Measurements from ENCODE around the gene PTPRE. TPM values are rescaled to one million over a fixed set of nuclear protein-coding genes. Genes with fewer than 3 reads are reported as not detected.

PTPRE gene
- total RNA-seq, 1 experiment from 2014 or later, result 3.1 TPM

- TF ChIP-seq MXD4 (CRISPR knock-in tag; IDR thresholded peaks at IDR 0.05; ENCODE audit: borderline replicate concordance), result no peak
- TF ChIP-seq, protein P1, sequence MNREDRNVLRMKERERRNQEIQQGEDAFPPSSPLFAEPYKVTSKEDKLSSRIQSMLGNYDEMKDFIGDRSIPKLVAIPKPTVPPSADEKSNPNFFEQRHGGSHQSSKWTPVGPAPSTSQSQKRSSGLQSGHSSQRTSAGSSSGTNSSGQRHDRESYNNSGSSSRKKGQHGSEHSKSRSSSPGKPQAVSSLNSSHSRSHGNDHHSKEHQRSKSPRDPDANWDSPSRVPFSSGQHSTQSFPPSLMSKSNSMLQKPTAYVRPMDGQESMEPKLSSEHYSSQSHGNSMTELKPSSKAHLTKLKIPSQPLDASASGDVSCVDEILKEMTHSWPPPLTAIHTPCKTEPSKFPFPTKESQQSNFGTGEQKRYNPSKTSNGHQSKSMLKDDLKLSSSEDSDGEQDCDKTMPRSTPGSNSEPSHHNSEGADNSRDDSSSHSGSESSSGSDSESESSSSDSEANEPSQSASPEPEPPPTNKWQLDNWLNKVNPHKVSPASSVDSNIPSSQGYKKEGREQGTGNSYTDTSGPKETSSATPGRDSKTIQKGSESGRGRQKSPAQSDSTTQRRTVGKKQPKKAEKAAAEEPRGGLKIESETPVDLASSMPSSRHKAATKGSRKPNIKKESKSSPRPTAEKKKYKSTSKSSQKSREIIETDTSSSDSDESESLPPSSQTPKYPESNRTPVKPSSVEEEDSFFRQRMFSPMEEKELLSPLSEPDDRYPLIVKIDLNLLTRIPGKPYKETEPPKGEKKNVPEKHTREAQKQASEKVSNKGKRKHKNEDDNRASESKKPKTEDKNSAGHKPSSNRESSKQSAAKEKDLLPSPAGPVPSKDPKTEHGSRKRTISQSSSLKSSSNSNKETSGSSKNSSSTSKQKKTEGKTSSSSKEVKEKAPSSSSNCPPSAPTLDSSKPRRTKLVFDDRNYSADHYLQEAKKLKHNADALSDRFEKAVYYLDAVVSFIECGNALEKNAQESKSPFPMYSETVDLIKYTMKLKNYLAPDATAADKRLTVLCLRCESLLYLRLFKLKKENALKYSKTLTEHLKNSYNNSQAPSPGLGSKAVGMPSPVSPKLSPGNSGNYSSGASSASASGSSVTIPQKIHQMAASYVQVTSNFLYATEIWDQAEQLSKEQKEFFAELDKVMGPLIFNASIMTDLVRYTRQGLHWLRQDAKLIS (CRISPR knock-in tag; IDR thresholded peaks at IDR 0.05; ENCODE audit: borderline replicate concordance), result no peak
- TF ChIP-seq FOXJ3 (CRISPR knock-in tag; IDR thresholded peaks at IDR 0.05; ENCODE audit: borderline replicate concordance), result no peak
- TF ChIP-seq SOX15 (CRISPR knock-in tag; IDR thresholded peaks at IDR 0.05), result no peak
- TF ChIP-seq, protein P2, sequence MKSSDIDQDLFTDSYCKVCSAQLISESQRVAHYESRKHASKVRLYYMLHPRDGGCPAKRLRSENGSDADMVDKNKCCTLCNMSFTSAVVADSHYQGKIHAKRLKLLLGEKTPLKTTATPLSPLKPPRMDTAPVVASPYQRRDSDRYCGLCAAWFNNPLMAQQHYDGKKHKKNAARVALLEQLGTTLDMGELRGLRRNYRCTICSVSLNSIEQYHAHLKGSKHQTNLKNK (CRISPR knock-in tag; IDR thresholded peaks at IDR 0.05), result no peak
- TF ChIP-seq NFE2L1 (CRISPR knock-in tag; IDR thresholded peaks at IDR 0.05), result no peak
- no peak for TF ChIP-seq EMX1 (CRISPR knock-in tag; IDR thresholded peaks at IDR 0.05)
Observed at GRCh38 chr10:127889605-127890195, 17.2 kb upstream of the PTPRE start (continued).

GRCh38 chr10:127890216-127890615 is 16.7 kb upstream of the PTPRE start:
- no peak overlapping the region for H3K4me3 Mint-ChIP-seq
- H3K27ac Mint-ChIP-seq, result no peak overlapping the region
- DNase-seq (ENCODE audit: low spot score) (no peak), ATAC-seq (no peak)
- H3K36me3 Mint-ChIP-seq, result no peaks in the 10 kb centered on the region
- TF ChIP-seq TCF7 (CRISPR knock-in tag; IDR thresholded peaks at IDR 0.05; ENCODE audit: low read depth) (no peak), ZNF317 (CRISPR knock-in tag; IDR thresholded peaks at IDR 0.05; ENCODE audit: borderline replicate concordance, low read depth) (no peak)
- TF ChIP-seq, protein P3, sequence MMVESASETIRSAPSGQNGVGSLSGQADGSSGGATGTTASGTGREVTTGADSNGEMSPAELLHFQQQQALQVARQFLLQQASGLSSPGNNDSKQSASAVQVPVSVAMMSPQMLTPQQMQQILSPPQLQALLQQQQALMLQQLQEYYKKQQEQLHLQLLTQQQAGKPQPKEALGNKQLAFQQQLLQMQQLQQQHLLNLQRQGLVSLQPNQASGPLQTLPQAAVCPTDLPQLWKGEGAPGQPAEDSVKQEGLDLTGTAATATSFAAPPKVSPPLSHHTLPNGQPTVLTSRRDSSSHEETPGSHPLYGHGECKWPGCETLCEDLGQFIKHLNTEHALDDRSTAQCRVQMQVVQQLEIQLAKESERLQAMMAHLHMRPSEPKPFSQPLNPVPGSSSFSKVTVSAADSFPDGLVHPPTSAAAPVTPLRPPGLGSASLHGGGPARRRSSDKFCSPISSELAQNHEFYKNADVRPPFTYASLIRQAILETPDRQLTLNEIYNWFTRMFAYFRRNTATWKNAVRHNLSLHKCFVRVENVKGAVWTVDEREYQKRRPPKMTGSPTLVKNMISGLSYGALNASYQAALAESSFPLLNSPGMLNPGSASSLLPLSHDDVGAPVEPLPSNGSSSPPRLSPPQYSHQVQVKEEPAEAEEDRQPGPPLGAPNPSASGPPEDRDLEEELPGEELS (CRISPR knock-in tag; IDR thresholded peaks at IDR 0.05), result no peak
- no peaks in the 10 kb centered on the region for H3K9me3 Mint-ChIP-seq
- CTCF ChIA-PET, result no interaction called here
- peaks cover 7% of the 10 kb centered on the region; the same call in 1 of the 2 replicates for H3K4me1 Mint-ChIP-seq
- H3K27me3 Mint-ChIP-seq (ENCODE audit: low read depth), result no peaks in the 10 kb centered on the region; the same call in 1 of the 2 replicates
- POLR2A ChIA-PET, result no interaction called here

DNA sequence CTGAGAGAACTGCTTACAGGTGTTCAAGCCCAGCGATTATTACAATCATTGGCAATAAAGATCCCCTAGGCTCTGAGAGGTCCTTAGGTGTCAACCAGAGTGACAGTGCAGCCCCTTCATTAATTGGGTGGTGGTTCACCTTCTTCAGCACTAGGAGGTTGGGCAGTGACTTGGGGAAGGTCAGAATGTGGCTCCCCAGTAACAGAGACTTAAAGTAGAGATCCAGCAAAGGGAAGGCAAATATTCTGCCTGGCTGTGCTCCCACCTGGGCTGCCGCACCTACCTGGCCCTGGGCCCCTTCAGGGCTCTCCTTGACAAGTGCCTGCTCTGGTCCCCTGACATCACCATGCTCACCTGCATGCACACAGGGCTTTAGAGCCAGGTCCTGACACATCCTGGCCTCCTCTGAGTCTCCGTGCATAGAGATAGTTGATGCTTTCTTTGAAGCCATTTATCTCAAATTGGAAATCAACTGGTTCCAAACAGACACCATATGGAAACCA is 16.0 kb upstream of the PTPRE start:
- Mint-ChIP-seq H3K9me3 (no peaks in the 10 kb centered on the region), H3K36me3 (no peaks in the 10 kb centered on the region), H3K4me3 (no peak overlapping the region), H3K27ac (no peak overlapping the region), H3K27me3 (ENCODE audit: low read depth) (no peaks in the 10 kb centered on the region; the same call in 1 of the 2 replicates), H3K4me1 (peaks cover 4% of the 10 kb centered on the region; the same call in 1 of the 2 replicates)
- TF ChIP-seq CREM (CRISPR knock-in tag; IDR thresholded peaks at IDR 0.05) (no peak), ATF1 (CRISPR knock-in tag; IDR thresholded peaks at IDR 0.05) (no peak), ZNF232 (CRISPR knock-in tag; IDR thresholded peaks at IDR 0.05) (no peak), ZNF671 (CRISPR knock-in tag; IDR thresholded peaks at IDR 0.05) (no peak), ZNF396 (CRISPR knock-in tag; IDR thresholded peaks at IDR 0.05; ENCODE audit: borderline replicate concordance) (no peak), FOXP1 (CRISPR knock-in tag; IDR thresholded peaks at IDR 0.05; ENCODE audit: borderline replicate concordance) (no peak), NR3C1 (CRISPR knock-in tag; conservative IDR thresholded peaks at IDR 0.05; ENCODE audit: low read depth) (no peak)
- TF ChIP-seq, protein P4, sequence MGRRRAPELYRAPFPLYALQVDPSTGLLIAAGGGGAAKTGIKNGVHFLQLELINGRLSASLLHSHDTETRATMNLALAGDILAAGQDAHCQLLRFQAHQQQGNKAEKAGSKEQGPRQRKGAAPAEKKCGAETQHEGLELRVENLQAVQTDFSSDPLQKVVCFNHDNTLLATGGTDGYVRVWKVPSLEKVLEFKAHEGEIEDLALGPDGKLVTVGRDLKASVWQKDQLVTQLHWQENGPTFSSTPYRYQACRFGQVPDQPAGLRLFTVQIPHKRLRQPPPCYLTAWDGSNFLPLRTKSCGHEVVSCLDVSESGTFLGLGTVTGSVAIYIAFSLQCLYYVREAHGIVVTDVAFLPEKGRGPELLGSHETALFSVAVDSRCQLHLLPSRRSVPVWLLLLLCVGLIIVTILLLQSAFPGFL (CRISPR knock-in tag; IDR thresholded peaks at IDR 0.05; ENCODE audit: borderline replicate concordance), result no peak
- ChIA-PET POLR2A (no interaction called here), CTCF (no interaction called here)
- ATAC-seq (no peak), DNase-seq (ENCODE audit: low spot score) (no peak)
